ENCODE results near the gene ZG16B.

DNA sequence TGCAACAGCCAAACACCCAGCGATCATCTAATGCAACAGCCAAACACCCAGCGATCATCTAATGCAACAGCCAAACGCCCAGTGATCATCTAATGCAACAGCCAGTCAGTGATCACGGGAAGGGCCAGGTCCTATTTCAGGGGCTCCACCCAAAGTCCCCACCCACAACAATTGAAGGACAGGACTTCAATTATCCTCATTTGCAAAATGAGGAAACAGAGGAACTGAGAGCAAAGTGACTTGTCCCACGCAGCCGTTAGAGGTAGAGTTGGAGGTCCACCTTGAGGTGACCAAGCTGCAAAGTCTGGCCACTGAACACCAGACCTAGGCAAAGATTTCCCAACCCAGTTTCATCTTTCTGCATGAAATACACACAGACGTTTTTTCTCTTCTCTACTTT lies 3.7 kb downstream of the ZG16B start:
- TF ChIP-seq POLR2A (IDR thresholded peaks at IDR 0.05): no peak
- TF ChIP-seq, protein P1, sequence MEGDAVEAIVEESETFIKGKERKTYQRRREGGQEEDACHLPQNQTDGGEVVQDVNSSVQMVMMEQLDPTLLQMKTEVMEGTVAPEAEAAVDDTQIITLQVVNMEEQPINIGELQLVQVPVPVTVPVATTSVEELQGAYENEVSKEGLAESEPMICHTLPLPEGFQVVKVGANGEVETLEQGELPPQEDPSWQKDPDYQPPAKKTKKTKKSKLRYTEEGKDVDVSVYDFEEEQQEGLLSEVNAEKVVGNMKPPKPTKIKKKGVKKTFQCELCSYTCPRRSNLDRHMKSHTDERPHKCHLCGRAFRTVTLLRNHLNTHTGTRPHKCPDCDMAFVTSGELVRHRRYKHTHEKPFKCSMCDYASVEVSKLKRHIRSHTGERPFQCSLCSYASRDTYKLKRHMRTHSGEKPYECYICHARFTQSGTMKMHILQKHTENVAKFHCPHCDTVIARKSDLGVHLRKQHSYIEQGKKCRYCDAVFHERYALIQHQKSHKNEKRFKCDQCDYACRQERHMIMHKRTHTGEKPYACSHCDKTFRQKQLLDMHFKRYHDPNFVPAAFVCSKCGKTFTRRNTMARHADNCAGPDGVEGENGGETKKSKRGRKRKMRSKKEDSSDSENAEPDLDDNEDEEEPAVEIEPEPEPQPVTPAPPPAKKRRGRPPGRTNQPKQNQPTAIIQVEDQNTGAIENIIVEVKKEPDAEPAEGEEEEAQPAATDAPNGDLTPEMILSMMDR (IDR thresholded peaks at IDR 0.05): no peak
- TF ChIP-seq POLR2AphosphoS5 (IDR thresholded peaks at IDR 0.05): no peak
- TF ChIP-seq EP300 (IDR thresholded peaks at IDR 0.05): no peak

Measured in upper lobe of left lung (tissue), 4 donors.